Activated CD4-positive, CD25-positive, alpha-beta regulatory T cell treated with anti-CD3 and anti-CD28 coated beads, Interleukin-2, amount 50 U/mL, for 72 hours (primary cell): Measurements from ENCODE around the gene AUTS2.

Experiments used
- DNase-seq: peaks from one replicate; pipeline ENCODE4 v3.0.0; 2021

Gene AUTS2

DNA sequence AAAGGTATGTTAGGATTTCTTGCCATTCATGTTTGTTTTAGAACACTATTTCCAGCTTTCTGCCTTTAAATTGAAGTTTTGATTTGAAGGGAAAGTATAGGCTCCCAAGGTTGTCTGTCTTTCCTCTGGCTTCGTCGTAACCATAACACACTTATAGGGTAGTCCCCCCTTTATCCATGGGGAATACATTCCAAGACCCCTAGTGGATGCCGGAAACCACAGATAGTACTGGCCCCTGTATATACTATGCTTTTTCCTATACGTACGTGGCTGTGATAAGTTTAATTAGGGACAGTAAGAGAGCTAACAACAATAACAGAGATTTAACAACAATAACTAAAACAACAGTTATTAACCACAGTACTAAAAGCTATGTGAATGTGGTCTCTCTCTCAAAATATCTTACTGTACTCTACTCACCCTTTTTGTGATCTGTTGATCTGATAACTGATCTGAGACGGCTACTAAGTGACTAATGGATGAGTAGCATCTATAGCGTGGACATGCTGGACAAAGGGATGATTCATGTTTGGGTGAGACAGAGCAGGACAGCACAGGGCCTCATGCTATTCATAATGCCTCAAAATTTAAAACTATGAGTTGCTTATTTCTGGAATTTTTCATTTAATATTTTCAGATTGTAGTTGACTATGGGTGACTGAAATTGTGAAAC lies 273.1 kb downstream of the AUTS2 start:
- DNase-seq = no peak

- no peak for DNase-seq
These were observed 273.8 kb downstream of the AUTS2 start for GRCh38 chr7:69871886-69872569.

DNA sequence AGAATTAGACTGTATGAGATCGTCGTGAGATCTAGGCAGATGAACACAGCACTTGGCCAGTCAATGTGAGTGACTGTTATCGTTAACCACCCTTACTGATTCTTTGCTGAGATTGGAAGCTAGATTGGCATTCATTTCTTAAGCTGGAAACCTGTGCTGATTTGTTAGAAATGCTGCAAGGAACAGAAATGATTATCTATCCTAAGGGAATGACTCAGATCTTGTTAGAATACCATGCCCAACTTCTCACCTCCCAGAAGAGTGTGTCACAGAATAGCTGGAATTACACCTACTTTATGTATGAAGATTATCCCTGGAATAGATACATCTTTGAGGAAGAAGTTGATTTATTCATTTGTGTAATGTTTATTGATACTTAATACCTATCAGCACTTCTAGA lies 275.2 kb downstream of the AUTS2 start:
- no peak for DNase-seq

- no peak for DNase-seq
These were observed 279.7 kb downstream of the AUTS2 start for GRCh38 chr7:69878015-69878414.

GRCh38 chr7:69878591-69878990 lies 280.3 kb downstream of the AUTS2 start:
- no peak for DNase-seq

- DNase-seq = no peak
These were observed 281.7 kb downstream of the AUTS2 start for GRCh38 chr7:69879989-69880388.

GRCh38 chr7:69880840-69881239 lies 282.6 kb downstream of the AUTS2 start:
- no peak for DNase-seq

DNA sequence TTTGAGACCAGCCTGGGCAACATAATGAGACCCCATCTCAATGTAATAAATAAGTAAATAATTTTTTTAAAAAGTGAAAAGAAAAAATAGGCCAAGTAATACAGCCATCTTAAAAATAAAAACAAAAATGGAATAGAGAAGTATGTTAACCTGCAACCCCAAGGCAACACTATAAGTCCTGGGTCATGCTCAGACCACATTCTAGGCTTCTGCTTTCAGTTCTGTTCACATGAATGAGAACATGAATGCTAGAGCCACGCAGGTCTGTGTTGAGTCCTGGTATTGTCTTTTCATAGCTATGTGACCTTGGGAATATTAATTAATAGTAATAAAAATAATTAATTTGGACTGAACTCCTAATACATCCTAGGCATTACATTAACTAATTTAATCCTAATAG lies 284.0 kb downstream of the AUTS2 start:
- DNase-seq = no peak

DNA sequence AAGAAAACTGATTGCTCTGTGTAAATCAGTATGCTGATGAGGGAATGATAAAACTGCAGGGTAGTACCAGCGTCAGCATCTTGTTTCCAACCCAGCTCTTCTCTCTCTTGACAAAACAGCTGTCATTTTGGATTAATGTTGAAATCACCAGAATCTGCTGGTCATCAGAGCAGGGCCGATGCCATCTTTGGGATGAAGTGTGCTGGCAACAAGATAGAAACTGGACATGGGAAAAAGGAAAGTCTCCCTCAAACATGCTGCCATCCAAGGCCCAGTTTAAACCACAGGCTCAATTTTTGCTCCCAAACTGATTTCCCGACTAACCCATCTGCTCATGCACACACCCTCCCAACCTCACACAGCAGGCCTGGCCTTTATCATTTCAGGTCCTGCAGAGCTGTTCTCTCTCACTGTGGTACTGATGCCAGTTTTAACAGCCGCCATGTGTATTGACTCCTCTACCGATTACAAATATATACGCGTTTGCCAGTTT lies 285.2 kb downstream of the AUTS2 start:
- DNase-seq = no peak

DNA sequence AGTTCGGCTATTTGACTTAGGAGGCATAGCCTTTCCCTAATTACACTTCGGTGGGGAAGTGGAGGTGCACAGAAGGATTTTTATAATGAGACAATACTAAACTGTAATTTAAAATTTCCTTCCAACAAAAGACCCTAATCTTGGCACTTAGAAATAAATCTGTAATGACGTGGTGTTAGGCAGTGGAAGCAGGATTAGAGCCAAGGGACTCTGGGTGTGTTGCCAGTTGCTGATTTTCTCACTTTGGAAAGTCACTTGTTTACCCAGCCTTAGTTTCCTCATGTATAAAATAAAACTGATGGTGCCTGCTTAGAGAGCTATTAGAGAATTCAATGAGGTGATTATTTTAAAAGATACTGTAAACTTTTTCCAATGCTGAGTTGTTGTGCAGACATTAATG lies 287.2 kb downstream of the AUTS2 start:
- no peak for DNase-seq

DNA sequence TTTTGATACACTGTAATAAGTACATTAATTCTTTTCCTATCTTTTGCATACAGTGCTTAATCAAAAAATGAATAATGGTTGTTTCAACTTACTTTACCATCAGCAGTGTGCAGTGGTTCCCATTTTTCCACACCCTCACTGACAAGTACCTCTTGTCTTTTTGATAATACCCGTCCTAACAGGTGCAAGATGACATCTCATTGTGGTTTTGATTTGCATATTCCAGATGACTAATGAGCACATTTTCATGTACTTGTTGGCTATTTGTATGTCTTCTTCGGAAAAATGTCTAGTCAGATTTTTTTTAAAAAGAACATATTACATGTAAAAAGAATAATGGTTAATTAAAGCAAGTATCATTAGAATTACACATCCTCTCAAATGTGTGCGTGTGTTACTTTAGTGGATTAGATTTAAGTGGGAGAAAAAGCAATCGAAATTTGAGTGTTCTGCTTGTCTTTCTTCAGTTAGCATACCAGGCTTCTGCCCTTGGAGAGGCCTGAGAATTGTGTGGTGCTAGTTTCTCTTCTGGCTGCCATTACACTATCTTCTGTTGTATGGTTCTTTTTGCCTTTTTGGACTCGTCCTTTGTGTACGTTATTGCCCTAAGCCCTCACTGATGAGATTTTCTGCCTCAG lies 291.2 kb downstream of the AUTS2 start:
- DNase-seq = no peak

DNA sequence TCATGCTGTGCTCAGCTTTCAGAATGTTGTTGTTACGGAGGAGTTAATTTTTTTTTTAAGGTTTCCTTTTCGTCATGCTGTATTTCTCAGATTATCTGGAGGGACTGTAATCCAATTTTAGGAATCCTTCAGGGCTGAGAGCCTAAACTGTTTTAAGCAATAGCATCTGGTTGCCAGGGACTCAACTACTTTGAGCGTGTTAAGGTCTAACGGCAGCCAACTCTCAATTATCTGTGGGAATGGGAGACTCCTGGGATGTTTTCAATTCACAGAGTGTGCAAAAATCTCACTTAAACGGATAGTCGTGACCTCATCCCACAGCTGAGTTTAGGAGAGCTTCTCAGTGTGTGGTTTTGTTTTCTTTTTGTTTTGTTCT lies 291.7 kb downstream of the AUTS2 start:
- DNase-seq = no peak

DNA sequence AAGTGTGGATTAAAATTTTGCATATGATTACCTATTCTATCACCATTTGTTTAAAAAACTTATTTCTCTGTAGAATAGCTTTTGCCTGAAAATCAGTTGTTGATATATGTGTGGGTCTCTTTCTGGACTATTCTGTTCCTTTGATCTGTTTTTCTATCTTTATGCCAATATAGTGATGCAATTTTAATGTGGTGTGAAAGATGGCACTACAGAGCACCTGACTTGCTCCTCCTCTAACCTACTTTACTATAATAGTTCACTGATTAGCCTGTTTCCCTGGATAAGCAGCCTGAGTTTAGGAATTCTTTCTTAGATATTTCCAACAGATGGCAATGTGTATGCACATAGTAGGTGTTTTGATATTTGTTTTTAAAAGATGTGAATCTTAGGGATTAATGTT lies 294.5 kb downstream of the AUTS2 start:
- no peak for DNase-seq

- no peak for DNase-seq
These were observed 295.6 kb downstream of the AUTS2 start for GRCh38 chr7:69893906-69894305.

DNA sequence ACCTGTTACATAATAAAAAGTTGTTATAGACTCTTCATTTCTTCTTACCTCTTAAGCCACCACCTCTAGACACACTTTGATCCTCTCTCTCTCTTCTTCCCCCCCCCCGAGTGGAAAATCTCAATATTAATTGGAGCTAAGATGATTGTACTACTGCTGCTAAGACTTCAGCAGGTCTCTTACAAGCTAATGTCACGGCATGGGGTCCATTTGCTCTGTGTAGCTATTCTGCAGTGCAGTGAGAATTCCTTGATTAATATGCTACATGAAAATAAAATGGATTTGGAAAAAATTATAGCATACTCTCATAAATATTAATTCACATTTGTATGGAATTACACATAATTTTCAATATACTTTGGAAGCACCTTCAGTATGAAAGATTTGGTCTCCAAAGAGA lies 297.2 kb downstream of the AUTS2 start:
- no peak for DNase-seq

- DNase-seq = no peak
These were observed 297.8 kb downstream of the AUTS2 start for GRCh38 chr7:69896121-69896520.

DNA sequence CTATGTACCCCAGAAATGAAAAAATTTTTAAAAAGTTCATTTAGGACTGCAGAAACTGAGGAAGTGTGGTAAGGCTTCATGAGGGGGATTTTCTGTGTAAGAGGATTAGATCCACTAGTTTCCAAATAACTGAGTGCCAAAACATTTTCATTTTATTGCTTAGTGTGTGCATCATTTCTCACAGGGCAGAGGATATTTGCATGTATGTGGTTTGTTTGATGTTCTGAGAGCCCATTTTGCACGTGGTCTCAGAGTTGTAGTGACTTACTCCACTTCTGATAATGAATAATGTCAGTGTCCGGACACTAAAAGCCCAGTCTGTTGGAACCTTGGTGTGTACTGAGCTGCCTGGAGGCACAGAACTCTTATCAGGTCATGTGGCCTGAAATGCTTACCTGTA lies 299.9 kb downstream of the AUTS2 start:
- DNase-seq = no peak

DNA sequence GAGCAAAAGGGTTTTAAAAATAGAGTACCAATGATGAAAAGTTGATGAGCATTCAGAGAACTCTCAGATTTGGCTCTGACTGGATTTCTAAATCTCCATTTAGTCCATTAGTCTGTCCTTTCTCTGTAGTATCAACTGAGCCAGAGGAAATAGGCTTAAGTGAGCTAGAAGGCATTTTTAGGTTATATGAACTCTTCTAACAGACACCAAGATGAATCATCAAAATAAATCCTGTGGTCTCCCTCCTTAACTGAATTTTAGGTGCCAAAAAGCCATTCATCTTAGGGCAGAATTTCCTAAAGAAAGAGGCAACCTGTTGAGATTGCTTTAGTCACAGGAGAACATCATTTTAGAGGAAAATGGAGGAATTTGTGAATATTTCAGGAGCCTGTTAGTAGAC lies 305.1 kb downstream of the AUTS2 start:
- DNase-seq = no peak

DNA sequence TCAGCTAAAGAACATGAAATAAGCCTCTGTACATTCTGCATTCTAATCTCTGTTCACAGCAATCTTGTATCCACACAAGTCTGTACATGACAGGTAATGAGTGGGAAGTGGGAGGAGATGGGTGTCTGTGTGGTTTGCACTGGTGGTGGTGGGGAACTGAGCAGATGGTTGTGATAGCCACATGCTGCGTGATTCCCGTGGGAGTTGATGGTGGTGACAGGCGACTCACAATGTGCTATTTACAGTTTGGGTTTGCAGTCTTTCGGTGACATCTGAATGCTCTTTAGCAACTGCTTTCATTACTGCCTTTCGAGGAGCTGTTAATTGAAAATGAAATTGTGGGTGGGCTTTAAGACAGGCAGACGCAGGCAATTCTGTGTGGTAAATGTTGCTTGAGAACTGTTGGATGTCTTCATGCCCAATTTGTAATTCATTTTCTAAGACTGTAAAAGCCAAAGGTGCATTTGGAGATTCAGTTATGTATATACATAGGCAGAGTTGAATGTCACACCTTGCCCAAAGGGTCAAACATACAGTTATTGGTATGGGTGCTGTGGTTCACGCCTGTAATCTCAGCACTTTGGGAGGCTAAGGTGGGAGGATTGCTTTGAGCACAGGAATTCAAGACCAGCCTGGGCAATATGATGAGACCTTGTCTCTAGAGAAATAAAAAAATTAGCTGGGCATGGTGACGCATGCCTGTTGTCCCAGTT lies 308.2 kb downstream of the AUTS2 start:
- DNase-seq = no peak

DNA sequence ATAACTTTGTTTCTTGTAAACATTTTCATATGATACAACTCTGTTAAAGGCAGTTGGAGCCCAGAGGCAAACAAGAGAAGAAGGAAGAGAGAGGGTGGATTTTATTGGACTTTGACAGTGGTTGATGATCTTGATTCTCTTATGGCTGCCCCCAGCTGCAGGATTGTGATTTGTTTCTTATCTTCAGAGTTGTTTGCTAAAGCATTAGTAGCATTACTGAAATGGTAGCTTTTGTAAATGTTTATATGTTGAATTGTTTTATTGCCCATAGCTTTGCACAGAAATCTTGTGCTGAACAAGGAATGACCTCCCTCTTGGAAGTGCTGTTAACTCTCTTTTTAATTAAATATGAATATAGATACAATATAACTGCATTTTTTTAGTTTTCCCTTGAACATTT lies 309.4 kb downstream of the AUTS2 start:
- no peak for DNase-seq

DNA sequence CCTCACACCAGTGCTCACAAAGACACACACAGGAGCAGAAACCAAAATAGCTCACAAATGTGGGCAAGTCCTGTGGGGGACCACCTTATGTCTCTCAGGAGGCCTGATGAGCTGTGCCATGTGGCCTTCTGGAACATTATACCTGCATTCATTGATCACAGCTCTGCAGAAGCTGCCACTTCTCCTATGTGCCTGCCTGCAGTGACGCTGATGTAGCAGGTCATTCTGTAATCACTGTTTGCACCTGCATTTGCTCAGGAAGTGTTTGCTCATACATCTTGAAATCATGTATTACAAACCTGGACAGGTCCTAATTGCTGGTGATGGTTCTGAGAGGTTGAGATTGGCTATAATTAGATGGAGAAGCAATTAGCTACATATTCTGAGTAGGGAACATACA lies 310.2 kb downstream of the AUTS2 start:
- DNase-seq = no peak

- no peak for DNase-seq
These were observed 311.9 kb downstream of the AUTS2 start for GRCh38 chr7:69910150-69910549.

GRCh38 chr7:69911337-69911736 lies 313.1 kb downstream of the AUTS2 start:
- no peak for DNase-seq

GRCh38 chr7:69912141-69912540 lies 313.9 kb downstream of the AUTS2 start:
- no peak for DNase-seq
